ENCODE results near the gene CDKN2A. TPM values are rescaled to one million over a fixed set of nuclear protein-coding genes. Genes with fewer than 3 reads are reported as not detected.

CDKN2A gene
- total RNA-seq, 1 experiment from 2014 or later = 0.57 TPM

- TF ChIP-seq, protein P1, sequence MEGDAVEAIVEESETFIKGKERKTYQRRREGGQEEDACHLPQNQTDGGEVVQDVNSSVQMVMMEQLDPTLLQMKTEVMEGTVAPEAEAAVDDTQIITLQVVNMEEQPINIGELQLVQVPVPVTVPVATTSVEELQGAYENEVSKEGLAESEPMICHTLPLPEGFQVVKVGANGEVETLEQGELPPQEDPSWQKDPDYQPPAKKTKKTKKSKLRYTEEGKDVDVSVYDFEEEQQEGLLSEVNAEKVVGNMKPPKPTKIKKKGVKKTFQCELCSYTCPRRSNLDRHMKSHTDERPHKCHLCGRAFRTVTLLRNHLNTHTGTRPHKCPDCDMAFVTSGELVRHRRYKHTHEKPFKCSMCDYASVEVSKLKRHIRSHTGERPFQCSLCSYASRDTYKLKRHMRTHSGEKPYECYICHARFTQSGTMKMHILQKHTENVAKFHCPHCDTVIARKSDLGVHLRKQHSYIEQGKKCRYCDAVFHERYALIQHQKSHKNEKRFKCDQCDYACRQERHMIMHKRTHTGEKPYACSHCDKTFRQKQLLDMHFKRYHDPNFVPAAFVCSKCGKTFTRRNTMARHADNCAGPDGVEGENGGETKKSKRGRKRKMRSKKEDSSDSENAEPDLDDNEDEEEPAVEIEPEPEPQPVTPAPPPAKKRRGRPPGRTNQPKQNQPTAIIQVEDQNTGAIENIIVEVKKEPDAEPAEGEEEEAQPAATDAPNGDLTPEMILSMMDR (IDR thresholded peaks at IDR 0.05) = no peak
- TF ChIP-seq MAX (CRISPR knock-in tag; IDR thresholded peaks at IDR 0.05) (no peak), TEAD1 (CRISPR knock-in tag; IDR thresholded peaks at IDR 0.05) (no peak), NR2C2 (CRISPR knock-in tag; IDR thresholded peaks at IDR 0.05) (no peak), ZBTB43 (CRISPR knock-in tag; IDR thresholded peaks at IDR 0.05) (no peak), ATF1 (CRISPR knock-in tag; IDR thresholded peaks at IDR 0.05) (no peak), ZNF317 (CRISPR knock-in tag; IDR thresholded peaks at IDR 0.05; ENCODE audit: borderline replicate concordance, low read depth) (no peak), GTF2I (CRISPR knock-in tag; conservative IDR thresholded peaks at IDR 0.05) (no peak), ZMAT4 (CRISPR knock-in tag; IDR thresholded peaks at IDR 0.05) (no peak), PRRX2 (CRISPR knock-in tag; IDR thresholded peaks at IDR 0.05) (no peak), NR1H2 (CRISPR knock-in tag; IDR thresholded peaks at IDR 0.05) (no peak)
- TF ChIP-seq, protein P2, sequence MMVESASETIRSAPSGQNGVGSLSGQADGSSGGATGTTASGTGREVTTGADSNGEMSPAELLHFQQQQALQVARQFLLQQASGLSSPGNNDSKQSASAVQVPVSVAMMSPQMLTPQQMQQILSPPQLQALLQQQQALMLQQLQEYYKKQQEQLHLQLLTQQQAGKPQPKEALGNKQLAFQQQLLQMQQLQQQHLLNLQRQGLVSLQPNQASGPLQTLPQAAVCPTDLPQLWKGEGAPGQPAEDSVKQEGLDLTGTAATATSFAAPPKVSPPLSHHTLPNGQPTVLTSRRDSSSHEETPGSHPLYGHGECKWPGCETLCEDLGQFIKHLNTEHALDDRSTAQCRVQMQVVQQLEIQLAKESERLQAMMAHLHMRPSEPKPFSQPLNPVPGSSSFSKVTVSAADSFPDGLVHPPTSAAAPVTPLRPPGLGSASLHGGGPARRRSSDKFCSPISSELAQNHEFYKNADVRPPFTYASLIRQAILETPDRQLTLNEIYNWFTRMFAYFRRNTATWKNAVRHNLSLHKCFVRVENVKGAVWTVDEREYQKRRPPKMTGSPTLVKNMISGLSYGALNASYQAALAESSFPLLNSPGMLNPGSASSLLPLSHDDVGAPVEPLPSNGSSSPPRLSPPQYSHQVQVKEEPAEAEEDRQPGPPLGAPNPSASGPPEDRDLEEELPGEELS (CRISPR knock-in tag; IDR thresholded peaks at IDR 0.05) = no peak
Measured at GRCh38 chr9:21967169-21967568, 27.0 kb downstream of the CDKN2A start (continued).

DNA sequence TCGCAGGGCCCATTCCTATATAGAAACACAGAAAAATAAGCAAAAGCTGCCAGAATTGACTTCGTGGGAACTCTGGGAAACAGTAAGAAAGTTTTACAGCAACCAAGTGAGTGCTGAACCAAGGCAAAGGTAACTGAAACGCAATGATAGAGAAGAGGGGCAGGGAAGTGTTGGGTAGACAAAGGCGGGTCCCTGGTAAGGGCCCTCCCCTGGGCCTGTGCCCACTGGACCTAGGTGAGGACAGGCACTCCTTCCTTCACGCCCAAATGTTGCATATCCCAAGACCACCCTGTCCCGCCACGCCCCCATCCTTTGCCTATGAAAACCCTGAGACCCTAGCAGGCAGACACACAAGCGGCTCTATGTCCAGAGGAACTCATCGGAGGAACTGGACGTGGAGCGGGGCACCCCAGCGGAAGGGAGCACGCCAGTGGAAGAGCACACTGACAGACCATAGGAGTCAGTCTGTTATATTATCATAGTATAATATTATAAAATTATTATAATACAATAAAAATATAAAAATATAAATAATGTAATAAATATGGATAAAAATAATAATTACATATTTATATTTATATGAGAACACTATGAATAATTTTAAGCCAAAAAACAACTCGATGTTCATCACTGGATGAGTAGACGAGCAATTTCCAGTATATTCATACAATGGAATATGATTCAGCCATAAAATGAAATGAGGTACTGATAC, 27.9 kb downstream of the CDKN2A start:
- ChIA-PET POLR2A (no interaction called here), CTCF (interaction anchor here (0.6 to 1.2 kb wide), 3 partner anchors 33 to 153 kb away, joined by 3 to 4 read pairs (median 4); partner anchors contain the start of gene CDKN2B)
- Mint-ChIP-seq H3K36me3 (no peaks in the 10 kb centered on the region), H3K27me3 (ENCODE audit: low read depth) (peaks cover 100% of the 10 kb centered on the region), H3K27ac (no peak overlapping the region), H3K4me3 (peak overlapping the region; percentile 66; the same call in 1 of the 2 replicates), H3K9me3 (no peaks in the 10 kb centered on the region), H3K4me1 (peaks cover 59% of the 10 kb centered on the region)
- TF ChIP-seq NR3C1 (CRISPR knock-in tag; conservative IDR thresholded peaks at IDR 0.05; ENCODE audit: low read depth) (no peak), HMGA2 (CRISPR knock-in tag; IDR thresholded peaks at IDR 0.05) (peak; percentile 96), SMAD4 (CRISPR knock-in tag; IDR thresholded peaks at IDR 0.05) (no peak), CBFB (CRISPR knock-in tag; IDR thresholded peaks at IDR 0.05; ENCODE audit: low read depth) (no peak), ZNF219 (CRISPR knock-in tag; IDR thresholded peaks at IDR 0.05; ENCODE audit: borderline replicate concordance) (no peak)
- TF ChIP-seq, protein P3, sequence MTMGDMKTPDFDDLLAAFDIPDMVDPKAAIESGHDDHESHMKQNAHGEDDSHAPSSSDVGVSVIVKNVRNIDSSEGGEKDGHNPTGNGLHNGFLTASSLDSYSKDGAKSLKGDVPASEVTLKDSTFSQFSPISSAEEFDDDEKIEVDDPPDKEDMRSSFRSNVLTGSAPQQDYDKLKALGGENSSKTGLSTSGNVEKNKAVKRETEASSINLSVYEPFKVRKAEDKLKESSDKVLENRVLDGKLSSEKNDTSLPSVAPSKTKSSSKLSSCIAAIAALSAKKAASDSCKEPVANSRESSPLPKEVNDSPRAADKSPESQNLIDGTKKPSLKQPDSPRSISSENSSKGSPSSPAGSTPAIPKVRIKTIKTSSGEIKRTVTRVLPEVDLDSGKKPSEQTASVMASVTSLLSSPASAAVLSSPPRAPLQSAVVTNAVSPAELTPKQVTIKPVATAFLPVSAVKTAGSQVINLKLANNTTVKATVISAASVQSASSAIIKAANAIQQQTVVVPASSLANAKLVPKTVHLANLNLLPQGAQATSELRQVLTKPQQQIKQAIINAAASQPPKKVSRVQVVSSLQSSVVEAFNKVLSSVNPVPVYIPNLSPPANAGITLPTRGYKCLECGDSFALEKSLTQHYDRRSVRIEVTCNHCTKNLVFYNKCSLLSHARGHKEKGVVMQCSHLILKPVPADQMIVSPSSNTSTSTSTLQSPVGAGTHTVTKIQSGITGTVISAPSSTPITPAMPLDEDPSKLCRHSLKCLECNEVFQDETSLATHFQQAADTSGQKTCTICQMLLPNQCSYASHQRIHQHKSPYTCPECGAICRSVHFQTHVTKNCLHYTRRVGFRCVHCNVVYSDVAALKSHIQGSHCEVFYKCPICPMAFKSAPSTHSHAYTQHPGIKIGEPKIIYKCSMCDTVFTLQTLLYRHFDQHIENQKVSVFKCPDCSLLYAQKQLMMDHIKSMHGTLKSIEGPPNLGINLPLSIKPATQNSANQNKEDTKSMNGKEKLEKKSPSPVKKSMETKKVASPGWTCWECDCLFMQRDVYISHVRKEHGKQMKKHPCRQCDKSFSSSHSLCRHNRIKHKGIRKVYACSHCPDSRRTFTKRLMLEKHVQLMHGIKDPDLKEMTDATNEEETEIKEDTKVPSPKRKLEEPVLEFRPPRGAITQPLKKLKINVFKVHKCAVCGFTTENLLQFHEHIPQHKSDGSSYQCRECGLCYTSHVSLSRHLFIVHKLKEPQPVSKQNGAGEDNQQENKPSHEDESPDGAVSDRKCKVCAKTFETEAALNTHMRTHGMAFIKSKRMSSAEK (CRISPR knock-in tag; IDR thresholded peaks at IDR 0.05; ENCODE audit: borderline replicate concordance) = no peak
- TF ChIP-seq, protein P4, sequence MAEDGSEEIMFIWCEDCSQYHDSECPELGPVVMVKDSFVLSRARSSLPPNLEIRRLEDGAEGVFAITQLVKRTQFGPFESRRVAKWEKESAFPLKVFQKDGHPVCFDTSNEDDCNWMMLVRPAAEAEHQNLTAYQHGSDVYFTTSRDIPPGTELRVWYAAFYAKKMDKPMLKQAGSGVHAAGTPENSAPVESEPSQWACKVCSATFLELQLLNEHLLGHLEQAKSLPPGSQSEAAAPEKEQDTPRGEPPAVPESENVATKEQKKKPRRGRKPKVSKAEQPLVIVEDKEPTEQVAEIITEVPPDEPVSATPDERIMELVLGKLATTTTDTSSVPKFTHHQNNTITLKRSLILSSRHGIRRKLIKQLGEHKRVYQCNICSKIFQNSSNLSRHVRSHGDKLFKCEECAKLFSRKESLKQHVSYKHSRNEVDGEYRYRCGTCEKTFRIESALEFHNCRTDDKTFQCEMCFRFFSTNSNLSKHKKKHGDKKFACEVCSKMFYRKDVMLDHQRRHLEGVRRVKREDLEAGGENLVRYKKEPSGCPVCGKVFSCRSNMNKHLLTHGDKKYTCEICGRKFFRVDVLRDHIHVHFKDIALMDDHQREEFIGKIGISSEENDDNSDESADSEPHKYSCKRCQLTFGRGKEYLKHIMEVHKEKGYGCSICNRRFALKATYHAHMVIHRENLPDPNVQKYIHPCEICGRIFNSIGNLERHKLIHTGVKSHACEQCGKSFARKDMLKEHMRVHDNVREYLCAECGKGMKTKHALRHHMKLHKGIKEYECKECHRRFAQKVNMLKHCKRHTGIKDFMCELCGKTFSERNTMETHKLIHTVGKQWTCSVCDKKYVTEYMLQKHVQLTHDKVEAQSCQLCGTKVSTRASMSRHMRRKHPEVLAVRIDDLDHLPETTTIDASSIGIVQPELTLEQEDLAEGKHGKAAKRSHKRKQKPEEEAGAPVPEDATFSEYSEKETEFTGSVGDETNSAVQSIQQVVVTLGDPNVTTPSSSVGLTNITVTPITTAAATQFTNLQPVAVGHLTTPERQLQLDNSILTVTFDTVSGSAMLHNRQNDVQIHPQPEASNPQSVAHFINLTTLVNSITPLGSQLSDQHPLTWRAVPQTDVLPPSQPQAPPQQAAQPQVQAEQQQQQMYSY (CRISPR knock-in tag; IDR thresholded peaks at IDR 0.05) = no peak
- DNase-seq (ENCODE audit: low spot score) (no peak), ATAC-seq (peak; percentile 5; the same call in 1 of the 2 replicates)

All from WTC11 (cell line).